ENCODE measurements around the gene RABGGTA.

GRCh38 chr14:24253936-24254335 lies 17.5 kb downstream of the RABGGTA start:
- TF ChIP-seq REST (IDR thresholded peaks at IDR 0.05; ENCODE audit: insufficient replicate concordance, low read depth), result no peak
- no peak for TF ChIP-seq CTCF (IDR thresholded peaks at IDR 0.05; ENCODE audit: insufficient read depth, low read length)
- no peak for TF ChIP-seq POLR2AphosphoS5 (IDR thresholded peaks at IDR 0.05; ENCODE audit: low read depth)
